HepG2 (cell line): ENCODE results near the gene MXRA8. TPM values are rescaled to one million over a fixed set of nuclear protein-coding genes. Genes with fewer than 3 reads are reported as not detected.

ENCODE experiments used
- ATRX ChIP-seq: sonication (generic); formaldehyde crosslinking; IDR thresholded peaks from 2 replicates; pipeline ENCODE4 v1.4.0; 2020; ENCODE audit warnings: missing genetic modification reagents, borderline replicate concordance
- FIP1L1 ChIP-seq: fragments of 200-400 bp; formaldehyde crosslinking; IDR thresholded peaks from 2 replicates; pipeline ENCODE4 v1.6.1; 2018; ENCODE audit warnings: low read depth, mild to moderate bottlenecking, low read length, moderate library complexity, borderline replicate concordance; ENCODE audit not compliant: insufficient read depth
- HNF1A ChIP-seq, 2 experiments: sonication (generic) in 1 of 2; formaldehyde crosslinking in 1 of 2; IDR thresholded peaks; 2 replicates each; pipeline versions ENCODE4 v1.4.0 to v1.6.1; 2016 to 2020; ENCODE audit warnings: borderline replicate concordance in 1 of 2, low read depth in 1 of 2, mild to moderate bottlenecking in 1 of 2, missing genetic modification reagents in 1 of 2
- NPAS2 ChIP-seq: sonication (generic); formaldehyde crosslinking; IDR thresholded peaks from 2 replicates; pipeline ENCODE4 v1.8.0; 2022; ENCODE audit warnings: mild to moderate bottlenecking, missing genetic modification reagents, borderline replicate concordance
- RFXANK ChIP-seq: IDR thresholded peaks from 2 replicates; pipeline ENCODE4 v1.6.1; 2016
- SRY ChIP-seq: sonication (generic); formaldehyde crosslinking; IDR thresholded peaks from 2 replicates; pipeline ENCODE4 v1.8.0; 2022; ENCODE audit warnings: mild to moderate bottlenecking, missing genetic modification reagents
- ZFP1 ChIP-seq: IDR thresholded peaks from 2 replicates; pipeline ENCODE4 v1.6.1; 2016
- ZNF101 ChIP-seq: sonication (generic); formaldehyde crosslinking; IDR thresholded peaks from 2 replicates; pipeline ENCODE4 v1.4.0; 2020; ENCODE audit warnings: mild to moderate bottlenecking, low read depth, missing genetic modification reagents, borderline replicate concordance
- ZNF143 ChIP-seq: sonication (generic); formaldehyde crosslinking; IDR thresholded peaks from 2 replicates; pipeline ENCODE4 v1.4.0; 2020; ENCODE audit warnings: missing genetic modification reagents
- ZNF24 ChIP-seq: fragments of 450-650 bp; IDR thresholded peaks from 2 replicates; pipeline ENCODE4 v1.6.1; 2017; ENCODE audit warnings: antibody characterized with exemption, mild to moderate bottlenecking
- ZSCAN9 ChIP-seq: IDR thresholded peaks from 2 replicates; pipeline ENCODE4 v1.6.1; 2016; ENCODE audit warnings: borderline replicate concordance
- polyA plus RNA-seq, 8 experiments: library from polyadenylated mRNA; depleted of rRNA in 3 of 8; stranded (reverse) in 7 of 8; unstranded in 1 of 8; fragments of >200 nt; fragmentation: Illumina TruSeq in 4 of 8; extraction: Trizol in 4 of 8; gene quantifications; 2 replicates each; pipeline versions ENCODE4 v1.2.1 to v1.2.3, GENCODE V29; 2011 to 2016; ENCODE audit warnings: low read depth in 4 of 8, missing spikeins in 1 of 8, mixed read lengths in 1 of 8; ENCODE audit not compliant: insufficient read depth in 1 of 8
- total RNA-seq, 5 experiments: library from RNA; depleted of rRNA; stranded (reverse); fragments of >200 nt; fragmentation: Illumina TruSeq; extraction: Trizol; gene quantifications; 2 replicates each; pipeline ENCODE4 v1.2.3, GENCODE V29; 2016; ENCODE audit warnings: low read depth in 1 of 5
- TF ChIP-seq, protein P1 (sequence below): sonication (generic); formaldehyde crosslinking; IDR thresholded peaks from 2 replicates; pipeline ENCODE4 v1.5.1; 2020; ENCODE audit warnings: mild to moderate bottlenecking, missing genetic modification reagents, borderline replicate concordance
- TF ChIP-seq, protein P2 (sequence below): sonication (generic); formaldehyde crosslinking; IDR thresholded peaks from 2 replicates; pipeline ENCODE4 v1.4.0; 2020; ENCODE audit warnings: mild to moderate bottlenecking, missing genetic modification reagents
- TF ChIP-seq, protein P3 (sequence below): sonication (generic); formaldehyde crosslinking; IDR thresholded peaks from 2 replicates; pipeline ENCODE4 v1.4.0; 2020; ENCODE audit warnings: low read depth, mild to moderate bottlenecking, missing genetic modification reagents

The MXRA8 gene
- total and polyA plus RNA-seq, 2 of the 13 experiments (the other 11 are each of a cell fraction or from before 2014, with no cell fraction given), result 19.8 to 44.8 TPM

GRCh38 chr1:1304331-1305299 lies 53.7 kb downstream of the MXRA8 start (continued):
- no peak for TF ChIP-seq HNF1A (IDR thresholded peaks at IDR 0.05; ENCODE audit: low read depth)
- 0 out of 2 replicates have a peak, but pooled peaks have one; percentile 31 for TF ChIP-seq HNF1A (CRISPR knock-in tag; IDR thresholded peaks at IDR 0.05; ENCODE audit: borderline replicate concordance)
- TF ChIP-seq, protein P1, sequence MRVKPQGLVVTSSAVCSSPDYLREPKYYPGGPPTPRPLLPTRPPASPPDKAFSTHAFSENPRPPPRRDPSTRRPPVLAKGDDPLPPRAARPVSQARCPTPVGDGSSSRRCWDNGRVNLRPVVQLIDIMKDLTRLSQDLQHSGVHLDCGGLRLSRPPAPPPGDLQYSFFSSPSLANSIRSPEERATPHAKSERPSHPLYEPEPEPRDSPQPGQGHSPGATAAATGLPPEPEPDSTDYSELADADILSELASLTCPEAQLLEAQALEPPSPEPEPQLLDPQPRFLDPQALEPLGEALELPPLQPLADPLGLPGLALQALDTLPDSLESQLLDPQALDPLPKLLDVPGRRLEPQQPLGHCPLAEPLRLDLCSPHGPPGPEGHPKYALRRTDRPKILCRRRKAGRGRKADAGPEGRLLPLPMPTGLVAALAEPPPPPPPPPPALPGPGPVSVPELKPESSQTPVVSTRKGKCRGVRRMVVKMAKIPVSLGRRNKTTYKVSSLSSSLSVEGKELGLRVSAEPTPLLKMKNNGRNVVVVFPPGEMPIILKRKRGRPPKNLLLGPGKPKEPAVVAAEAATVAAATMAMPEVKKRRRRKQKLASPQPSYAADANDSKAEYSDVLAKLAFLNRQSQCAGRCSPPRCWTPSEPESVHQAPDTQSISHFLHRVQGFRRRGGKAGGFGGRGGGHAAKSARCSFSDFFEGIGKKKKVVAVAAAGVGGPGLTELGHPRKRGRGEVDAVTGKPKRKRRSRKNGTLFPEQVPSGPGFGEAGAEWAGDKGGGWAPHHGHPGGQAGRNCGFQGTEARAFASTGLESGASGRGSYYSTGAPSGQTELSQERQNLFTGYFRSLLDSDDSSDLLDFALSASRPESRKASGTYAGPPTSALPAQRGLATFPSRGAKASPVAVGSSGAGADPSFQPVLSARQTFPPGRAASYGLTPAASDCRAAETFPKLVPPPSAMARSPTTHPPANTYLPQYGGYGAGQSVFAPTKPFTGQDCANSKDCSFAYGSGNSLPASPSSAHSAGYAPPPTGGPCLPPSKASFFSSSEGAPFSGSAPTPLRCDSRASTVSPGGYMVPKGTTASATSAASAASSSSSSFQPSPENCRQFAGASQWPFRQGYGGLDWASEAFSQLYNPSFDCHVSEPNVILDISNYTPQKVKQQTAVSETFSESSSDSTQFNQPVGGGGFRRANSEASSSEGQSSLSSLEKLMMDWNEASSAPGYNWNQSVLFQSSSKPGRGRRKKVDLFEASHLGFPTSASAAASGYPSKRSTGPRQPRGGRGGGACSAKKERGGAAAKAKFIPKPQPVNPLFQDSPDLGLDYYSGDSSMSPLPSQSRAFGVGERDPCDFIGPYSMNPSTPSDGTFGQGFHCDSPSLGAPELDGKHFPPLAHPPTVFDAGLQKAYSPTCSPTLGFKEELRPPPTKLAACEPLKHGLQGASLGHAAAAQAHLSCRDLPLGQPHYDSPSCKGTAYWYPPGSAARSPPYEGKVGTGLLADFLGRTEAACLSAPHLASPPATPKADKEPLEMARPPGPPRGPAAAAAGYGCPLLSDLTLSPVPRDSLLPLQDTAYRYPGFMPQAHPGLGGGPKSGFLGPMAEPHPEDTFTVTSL (CRISPR knock-in tag), result no peak
- TF ChIP-seq ZNF143 (CRISPR knock-in tag), result no peak
- TF ChIP-seq ZSCAN9 (CRISPR knock-in tag), result no peak
- no peak for TF ChIP-seq ZFP1
- TF ChIP-seq, protein P2, sequence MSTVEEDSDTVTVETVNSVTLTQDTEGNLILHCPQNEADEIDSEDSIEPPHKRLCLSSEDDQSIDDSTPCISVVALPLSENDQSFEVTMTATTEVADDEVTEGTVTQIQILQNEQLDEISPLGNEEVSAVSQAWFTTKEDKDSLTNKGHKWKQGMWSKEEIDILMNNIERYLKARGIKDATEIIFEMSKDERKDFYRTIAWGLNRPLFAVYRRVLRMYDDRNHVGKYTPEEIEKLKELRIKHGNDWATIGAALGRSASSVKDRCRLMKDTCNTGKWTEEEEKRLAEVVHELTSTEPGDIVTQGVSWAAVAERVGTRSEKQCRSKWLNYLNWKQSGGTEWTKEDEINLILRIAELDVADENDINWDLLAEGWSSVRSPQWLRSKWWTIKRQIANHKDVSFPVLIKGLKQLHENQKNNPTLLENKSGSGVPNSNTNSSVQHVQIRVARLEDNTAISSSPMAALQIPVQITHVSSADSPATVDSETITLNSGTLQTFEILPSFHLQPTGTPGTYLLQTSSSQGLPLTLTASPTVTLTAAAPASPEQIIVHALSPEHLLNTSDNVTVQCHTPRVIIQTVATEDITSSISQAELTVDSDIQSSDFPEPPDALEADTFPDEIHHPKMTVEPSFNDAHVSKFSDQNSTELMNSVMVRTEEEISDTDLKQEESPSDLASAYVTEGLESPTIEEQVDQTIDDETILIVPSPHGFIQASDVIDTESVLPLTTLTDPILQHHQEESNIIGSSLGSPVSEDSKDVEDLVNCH (CRISPR knock-in tag), result no peak
- TF ChIP-seq FIP1L1, result no peak
- no peak for TF ChIP-seq ATRX (CRISPR knock-in tag)
- TF ChIP-seq ZNF24, result no peak
- no peak for TF ChIP-seq RFXANK (CRISPR knock-in tag)
- TF ChIP-seq, protein P3, sequence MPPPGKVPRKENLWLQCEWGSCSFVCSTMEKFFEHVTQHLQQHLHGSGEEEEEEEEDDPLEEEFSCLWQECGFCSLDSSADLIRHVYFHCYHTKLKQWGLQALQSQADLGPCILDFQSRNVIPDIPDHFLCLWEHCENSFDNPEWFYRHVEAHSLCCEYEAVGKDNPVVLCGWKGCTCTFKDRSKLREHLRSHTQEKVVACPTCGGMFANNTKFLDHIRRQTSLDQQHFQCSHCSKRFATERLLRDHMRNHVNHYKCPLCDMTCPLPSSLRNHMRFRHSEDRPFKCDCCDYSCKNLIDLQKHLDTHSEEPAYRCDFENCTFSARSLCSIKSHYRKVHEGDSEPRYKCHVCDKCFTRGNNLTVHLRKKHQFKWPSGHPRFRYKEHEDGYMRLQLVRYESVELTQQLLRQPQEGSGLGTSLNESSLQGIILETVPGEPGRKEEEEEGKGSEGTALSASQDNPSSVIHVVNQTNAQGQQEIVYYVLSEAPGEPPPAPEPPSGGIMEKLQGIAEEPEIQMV (CRISPR knock-in tag), result no peak
- no peak for TF ChIP-seq SRY (CRISPR knock-in tag)
- TF ChIP-seq ZNF101, result no peak
- TF ChIP-seq NPAS2 (CRISPR knock-in tag), result no peak
